Esophagus muscularis mucosa (tissue), 3 donors: Measurements from ENCODE around the gene PIP4K2A.

Experiments used
- POLR2A ChIP-seq: fragments of 450-650 bp; IDR thresholded peaks from one replicate; pipeline ENCODE4 v1.6.1; 2017; ENCODE audit warnings: antibody characterized with exemption, moderate library complexity, mild to moderate bottlenecking, low read depth
- POLR2AphosphoS5 ChIP-seq, 2 donors: sonication (generic); formaldehyde crosslinking; IDR thresholded peaks; one replicate each; pipeline ENCODE4 v1.6.1; 2017; ENCODE audit warnings: antibody characterized with exemption in 2 of 2
- TF ChIP-seq, protein P1 (sequence below), 3 experiments: fragments of 200-600 bp in 2 of 3; fragments of 450-650 bp in 1 of 3; sonication (generic) in 2 of 3; IDR thresholded peaks; one replicate each; pipeline ENCODE4 v1.5.1; 2017 to 2019; ENCODE audit warnings: antibody characterized with exemption in 3 of 3, mild to moderate bottlenecking in 2 of 3, moderate library complexity in 1 of 3

DNA sequence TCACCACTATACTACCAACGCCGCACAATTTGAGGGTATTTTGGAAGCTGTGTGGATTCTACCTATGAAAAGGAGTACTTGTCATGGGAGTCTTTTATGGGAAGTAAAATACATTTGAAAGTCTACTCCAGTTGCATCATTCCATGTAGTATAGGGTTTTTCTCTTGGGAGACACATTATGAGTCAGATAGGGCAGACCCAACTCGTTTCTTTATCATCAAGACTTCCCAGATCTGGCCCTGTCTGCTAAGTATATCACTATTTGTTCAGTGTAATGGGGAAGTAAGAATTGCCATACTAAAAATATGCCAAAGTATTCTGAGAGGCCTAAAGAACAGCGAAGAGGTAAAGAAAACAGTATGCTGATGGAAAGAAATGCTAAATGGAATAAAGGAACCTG, 224.9 kb downstream of the PIP4K2A start:
- TF ChIP-seq, protein P1, sequence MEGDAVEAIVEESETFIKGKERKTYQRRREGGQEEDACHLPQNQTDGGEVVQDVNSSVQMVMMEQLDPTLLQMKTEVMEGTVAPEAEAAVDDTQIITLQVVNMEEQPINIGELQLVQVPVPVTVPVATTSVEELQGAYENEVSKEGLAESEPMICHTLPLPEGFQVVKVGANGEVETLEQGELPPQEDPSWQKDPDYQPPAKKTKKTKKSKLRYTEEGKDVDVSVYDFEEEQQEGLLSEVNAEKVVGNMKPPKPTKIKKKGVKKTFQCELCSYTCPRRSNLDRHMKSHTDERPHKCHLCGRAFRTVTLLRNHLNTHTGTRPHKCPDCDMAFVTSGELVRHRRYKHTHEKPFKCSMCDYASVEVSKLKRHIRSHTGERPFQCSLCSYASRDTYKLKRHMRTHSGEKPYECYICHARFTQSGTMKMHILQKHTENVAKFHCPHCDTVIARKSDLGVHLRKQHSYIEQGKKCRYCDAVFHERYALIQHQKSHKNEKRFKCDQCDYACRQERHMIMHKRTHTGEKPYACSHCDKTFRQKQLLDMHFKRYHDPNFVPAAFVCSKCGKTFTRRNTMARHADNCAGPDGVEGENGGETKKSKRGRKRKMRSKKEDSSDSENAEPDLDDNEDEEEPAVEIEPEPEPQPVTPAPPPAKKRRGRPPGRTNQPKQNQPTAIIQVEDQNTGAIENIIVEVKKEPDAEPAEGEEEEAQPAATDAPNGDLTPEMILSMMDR (IDR thresholded peaks at IDR 0.05), result no peak
- no peak for TF ChIP-seq POLR2AphosphoS5 (IDR thresholded peaks at IDR 0.05)
- TF ChIP-seq POLR2A, result no peak
